RKO (cell line): ENCODE data around the gene EP300.
"Not testable (repeated sequence)": the region's sequence is repeated elsewhere in the genome, so short reads cannot be mapped to it uniquely, and the experiment has no call there.

Source experiments
- DNase-seq: peaks from one replicate; pipeline ENCODE4 v3.0.0-alpha.2; 2016; ENCODE audit warnings: low spot score

Gene EP300

GRCh38 chr22:41085842-41086241 is 6.5 kb upstream of the EP300 start:
- DNase-seq = no peak

GRCh38 chr22:41091132-41092022 is 1.0 kb upstream of the EP300 start:
- peak; percentile 97 for DNase-seq

DNA sequence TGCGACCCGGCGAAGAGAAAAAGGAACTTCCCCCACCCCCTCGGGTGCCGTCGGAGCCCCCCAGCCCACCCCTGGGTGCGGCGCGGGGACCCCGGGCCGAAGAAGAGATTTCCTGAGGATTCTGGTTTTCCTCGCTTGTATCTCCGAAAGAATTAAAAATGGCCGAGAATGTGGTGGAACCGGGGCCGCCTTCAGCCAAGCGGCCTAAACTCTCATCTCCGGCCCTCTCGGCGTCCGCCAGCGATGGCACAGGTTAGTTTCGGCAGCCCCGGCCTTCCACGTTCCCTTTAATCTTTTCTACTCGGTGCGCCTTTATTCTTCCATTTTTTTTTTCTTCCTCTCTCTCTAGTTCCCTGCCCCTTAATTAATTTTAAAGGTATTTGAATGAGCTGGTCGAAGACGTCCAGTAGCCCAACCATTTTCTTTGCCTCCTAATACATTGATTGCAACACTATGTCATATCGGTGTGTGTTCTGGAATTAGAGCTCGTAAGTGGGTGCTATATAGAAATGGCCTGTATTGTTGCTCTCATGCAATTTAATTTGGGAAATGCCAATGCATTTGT is 537 bp downstream of the EP300 start:
- DNase-seq = peak; percentile 74

DNA sequence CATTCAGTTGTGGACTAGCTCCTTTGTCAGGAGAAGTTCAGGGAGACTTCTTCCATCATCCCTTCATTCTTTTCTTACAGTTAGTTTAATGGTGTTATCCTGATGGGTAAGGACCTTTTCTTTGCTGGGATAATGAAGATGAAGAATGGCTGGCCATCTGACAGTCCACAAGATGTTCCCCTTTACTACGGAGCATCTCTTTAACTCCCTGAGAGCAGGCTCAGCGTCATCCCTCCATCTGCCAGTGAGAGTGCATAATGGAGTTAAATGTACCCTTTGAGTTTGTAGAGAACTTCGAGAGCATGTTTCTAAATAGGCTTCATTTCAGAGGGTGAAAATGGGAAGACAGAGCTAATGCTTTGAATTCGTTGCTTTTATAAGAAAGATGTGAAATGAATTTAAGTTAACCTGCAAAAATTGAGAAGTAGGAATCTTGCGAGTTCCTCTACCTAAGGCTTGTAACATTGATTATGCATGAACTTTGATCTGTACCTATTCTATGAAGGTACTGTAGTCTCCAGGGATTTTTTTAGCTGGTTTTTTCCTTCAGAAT is 1.7 kb downstream of the EP300 start:
- peak; percentile 76 for DNase-seq

- DNase-seq = no peak
Observed at GRCh38 chr22:41096391-41096790, 4.0 kb downstream of the EP300 start.

DNA sequence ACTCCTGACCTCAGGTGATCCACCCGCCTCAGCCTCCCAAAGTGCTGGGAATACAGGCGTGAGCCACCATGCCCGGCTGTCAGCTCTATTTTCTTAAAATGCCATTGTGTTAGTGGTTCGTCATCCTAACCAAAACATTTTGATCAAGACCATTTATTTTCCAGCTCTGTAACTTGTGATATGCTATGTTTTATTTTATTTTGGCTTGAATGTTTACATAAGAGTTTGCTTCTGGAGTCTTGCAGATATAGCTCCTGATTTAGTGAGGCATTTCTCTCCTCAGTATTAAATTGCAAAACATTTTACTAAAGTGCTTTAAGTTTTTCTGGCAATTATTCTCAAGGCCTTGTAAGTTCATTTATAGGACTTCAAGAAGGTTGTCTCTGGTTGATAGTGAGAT is 4.4 kb downstream of the EP300 start:
- no peak for DNase-seq

DNA sequence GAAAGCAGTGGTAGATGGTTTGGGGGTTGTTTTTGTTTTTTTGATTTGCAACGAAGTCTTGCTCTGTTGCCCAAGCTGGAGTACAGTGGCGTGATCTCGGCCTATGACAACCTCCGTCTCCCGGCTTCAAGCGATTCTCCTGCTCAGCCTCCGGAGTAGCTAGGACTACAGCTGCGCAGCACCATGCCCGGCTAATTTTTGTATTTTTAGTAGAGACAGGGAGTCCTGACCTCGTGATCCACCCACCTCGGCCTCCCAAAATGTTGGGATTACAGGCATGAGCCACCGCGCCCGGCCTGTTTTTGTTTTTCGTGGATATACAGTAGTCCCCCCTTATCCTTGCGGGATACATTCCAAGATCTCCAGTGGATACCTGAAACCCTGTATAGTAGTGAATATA is 6.6 kb downstream of the EP300 start:
- no peak for DNase-seq

DNA sequence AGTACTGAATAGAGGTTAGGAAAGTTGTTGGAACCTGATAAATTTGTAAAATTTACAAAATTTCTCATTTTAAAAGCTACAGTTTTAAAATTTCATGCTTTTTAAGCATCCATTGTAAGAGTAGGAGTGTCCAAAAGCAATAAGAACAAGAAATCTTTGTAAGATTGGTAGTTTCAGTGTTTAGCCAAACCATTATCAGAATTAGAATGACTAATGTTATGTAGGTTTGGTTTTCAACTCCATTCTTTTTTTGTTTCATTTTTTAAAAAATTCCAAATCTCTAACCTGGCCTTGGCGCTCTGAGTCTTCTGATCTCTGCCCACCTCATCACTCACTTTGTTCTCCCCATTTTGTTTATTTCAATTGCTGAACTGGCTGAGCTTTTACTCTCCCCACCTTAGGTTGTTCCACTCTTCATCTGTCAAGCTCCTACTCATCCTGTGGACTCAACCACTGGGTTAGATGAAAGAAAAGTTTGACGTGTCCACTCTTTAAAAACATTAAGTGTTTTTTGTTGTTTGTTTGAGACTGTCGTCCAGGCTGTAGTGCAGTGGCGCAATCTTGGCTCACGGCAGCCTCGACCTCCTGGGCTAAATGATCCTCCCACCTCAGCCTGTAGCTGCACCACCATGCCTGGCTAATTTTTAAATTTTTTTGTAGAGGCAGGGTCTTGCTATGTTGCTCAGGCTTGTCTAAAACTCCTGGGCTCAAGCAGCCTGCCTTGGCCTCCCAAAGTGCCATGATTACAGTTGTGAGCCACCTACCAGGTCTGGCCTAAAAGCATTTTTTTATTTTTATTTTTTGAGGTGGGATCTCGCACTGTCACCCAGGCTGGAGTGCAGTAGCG is 14.0 kb downstream of the EP300 start:
- DNase-seq = no peak

DNA sequence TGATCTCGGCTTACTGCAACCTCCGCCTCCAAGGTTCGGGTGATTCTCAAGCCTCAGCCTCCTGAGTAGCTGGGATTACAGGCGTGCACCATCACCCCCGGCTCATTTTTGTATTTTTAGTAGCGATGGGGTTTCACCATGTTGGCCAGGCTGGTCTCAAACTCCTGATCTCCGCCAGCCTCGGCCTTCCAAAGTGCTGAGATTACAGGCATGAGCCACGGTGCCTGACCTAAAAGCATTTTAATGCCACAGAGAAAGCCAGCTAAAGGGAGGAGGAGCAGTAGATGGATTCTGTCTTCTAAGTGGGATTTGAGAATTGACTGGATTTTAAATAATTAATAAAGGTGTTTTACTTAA is 14.6 kb downstream of the EP300 start:
- not testable (repeated sequence) for DNase-seq

- no peak for DNase-seq
Observed at GRCh38 chr22:41110968-41111367, 18.6 kb downstream of the EP300 start.

DNA sequence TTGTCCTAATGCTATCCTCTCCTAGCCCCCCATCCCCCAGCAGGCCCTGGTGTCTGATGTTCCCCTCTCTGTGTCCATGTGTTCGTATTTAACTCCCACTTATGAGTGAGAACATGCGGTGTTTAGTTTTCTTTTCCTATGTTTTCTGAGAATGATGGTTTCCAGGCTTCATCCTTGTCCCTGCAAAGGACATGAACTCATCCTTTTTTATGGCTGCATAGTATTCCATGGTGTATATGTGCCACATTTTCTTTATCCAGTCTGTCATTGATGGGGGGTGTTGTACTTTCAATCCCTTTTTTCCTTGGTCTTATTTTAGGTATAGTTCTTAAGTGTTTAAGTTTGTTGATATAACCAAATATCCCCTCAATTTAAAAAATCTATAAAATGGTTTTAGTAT is 23.9 kb downstream of the EP300 start:
- DNase-seq = no peak

GRCh38 chr22:41117127-41117965 is 25.0 kb downstream of the EP300 start:
- no peak for DNase-seq

- DNase-seq = no peak
Observed at GRCh38 chr22:41123151-41123550, 30.8 kb downstream of the EP300 start.

GRCh38 chr22:41124086-41124485 is 31.7 kb downstream of the EP300 start:
- DNase-seq = no peak

DNA sequence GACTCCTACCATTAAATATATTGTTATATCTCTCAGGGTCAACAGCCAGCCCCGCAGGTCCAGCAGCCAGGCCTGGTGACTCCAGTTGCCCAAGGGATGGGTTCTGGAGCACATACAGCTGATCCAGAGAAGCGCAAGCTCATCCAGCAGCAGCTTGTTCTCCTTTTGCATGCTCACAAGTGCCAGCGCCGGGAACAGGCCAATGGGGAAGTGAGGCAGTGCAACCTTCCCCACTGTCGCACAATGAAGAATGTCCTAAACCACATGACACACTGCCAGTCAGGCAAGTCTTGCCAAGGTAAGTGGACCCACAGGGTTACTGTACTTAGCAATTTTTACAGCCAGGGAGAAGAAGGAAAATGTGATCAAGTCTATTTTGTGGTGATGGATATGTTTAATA is 35.1 kb downstream of the EP300 start:
- DNase-seq = no peak

- DNase-seq = no peak
Observed at GRCh38 chr22:41128606-41129005, 36.2 kb downstream of the EP300 start.

DNA sequence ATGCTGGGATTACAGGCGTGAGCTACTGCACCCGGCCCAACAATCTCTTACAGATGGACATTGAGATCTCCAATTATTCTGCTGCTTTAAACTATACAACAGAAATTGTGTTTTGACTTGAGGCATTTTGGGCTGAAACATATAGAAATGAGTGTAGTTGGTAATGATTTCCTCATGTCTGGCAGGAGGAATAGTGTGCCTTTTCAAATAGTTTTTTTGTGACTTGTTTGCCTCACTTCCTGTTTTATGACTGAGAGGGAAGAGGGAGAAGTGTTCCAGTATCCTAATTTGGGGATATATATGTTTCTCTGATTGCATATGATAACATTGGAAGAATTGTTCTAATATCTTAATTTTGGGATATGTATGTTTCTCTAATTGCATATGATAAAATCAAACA is 40.2 kb downstream of the EP300 start:
- no peak for DNase-seq

GRCh38 chr22:41140365-41140957 is 48.1 kb downstream of the EP300 start:
- no peak for DNase-seq

GRCh38 chr22:41145921-41146320 is 53.5 kb downstream of the EP300 start:
- not testable (repeated sequence) for DNase-seq

DNA sequence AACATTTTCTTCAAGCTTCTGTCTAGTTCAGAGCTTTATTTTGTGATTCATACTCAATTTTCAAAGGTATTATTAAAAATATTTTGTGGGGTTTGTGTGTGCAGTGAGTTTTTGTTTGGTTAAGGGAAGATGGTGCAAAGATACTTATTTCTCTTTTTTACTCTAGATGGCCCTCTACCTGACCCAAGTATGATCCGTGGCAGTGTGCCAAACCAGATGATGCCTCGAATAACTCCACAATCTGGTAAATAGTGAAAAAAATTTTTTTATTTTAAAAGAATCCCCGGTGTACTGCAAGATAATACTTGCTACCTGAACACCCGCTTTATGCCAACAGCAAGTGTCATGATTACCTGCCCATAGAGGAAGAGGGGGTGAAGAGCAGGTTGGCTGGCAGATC is 54.2 kb downstream of the EP300 start:
- no peak for DNase-seq

DNA sequence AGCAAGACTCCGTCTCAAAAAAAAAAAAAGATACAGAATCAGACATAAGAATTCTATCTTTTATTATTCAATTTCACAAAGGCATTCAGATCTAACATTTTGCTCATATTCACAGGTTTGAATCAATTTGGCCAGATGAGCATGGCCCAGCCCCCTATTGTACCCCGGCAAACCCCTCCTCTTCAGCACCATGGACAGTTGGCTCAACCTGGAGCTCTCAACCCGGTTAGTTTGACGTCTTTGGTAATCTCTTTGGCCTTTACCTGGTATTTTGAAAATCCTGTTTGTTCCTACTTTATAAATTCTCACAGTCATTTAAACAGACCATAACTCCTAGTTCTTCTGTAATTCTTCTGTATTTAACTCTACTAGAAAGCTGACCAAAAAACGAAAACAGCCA is 55.3 kb downstream of the EP300 start:
- DNase-seq = no peak
